ENCODE results near the gene ZBTB4. TPM values are rescaled to one million over a fixed set of nuclear protein-coding genes. Genes with fewer than 3 reads are reported as not detected.

ZBTB4 gene
- total and polyA plus RNA-seq, 9 of the 15 experiments (the other 6 are each of a cell fraction or from before 2014, with no cell fraction given), result 0.92 to 6.9 (median 3.3) TPM

- TF ChIP-seq TCF7L2 (IDR thresholded peaks at IDR 0.05; ENCODE audit: low read depth, low read length) (no peak), RBM25 (IDR thresholded peaks at IDR 0.05; ENCODE audit: low read depth, low read length, severe bottlenecking) (no peak), SRSF3 (IDR thresholded peaks at IDR 0.05; ENCODE audit: insufficient read depth, low read length) (no peak), ZNF280B (CRISPR knock-in tag; IDR thresholded peaks at IDR 0.05) (no peak), ZNF232 (CRISPR knock-in tag; IDR thresholded peaks at IDR 0.05) (no peak), ZNF140 (CRISPR knock-in tag; IDR thresholded peaks at IDR 0.05) (no peak), CC2D1A (IDR thresholded peaks at IDR 0.05) (no peak), PHB2 (IDR thresholded peaks at IDR 0.05; ENCODE audit: low read depth) (no peak), TEAD4 (IDR thresholded peaks at IDR 0.05; ENCODE audit: low read length) (no peak), TEAD4 (CRISPR knock-in tag; IDR thresholded peaks at IDR 0.05; ENCODE audit: borderline replicate concordance) (no peak), E2F4 (CRISPR knock-in tag; IDR thresholded peaks at IDR 0.05; ENCODE audit: low read depth) (no peak), CREBBP (IDR thresholded peaks at IDR 0.05; ENCODE audit: low read depth, low read length) (no peak), ZNF431 (CRISPR knock-in tag; IDR thresholded peaks at IDR 0.05) (no peak), POU5F1 (IDR thresholded peaks at IDR 0.05; ENCODE audit: borderline replicate concordance, low read depth, low read length, partially characterized antibody) (no peak), CREB5 (CRISPR knock-in tag; IDR thresholded peaks at IDR 0.05) (no peak), MBD1 (CRISPR knock-in tag; IDR thresholded peaks at IDR 0.05) (no peak), POLR2AphosphoS5 (IDR thresholded peaks at IDR 0.05; ENCODE audit: control insufficient read depth, insufficient read depth, low read depth, low read length) (no peak), HCFC1 (IDR thresholded peaks at IDR 0.05; ENCODE audit: low read depth, low read length) (no peak), ZKSCAN8 (CRISPR knock-in tag; IDR thresholded peaks at IDR 0.05) (no peak), HOMEZ (CRISPR knock-in tag; IDR thresholded peaks at IDR 0.05) (no peak)
These were observed 5.5 kb upstream of the ZBTB4 start (continued) for GRCh38 chr17:7484919-7485377.
